Measurements from ENCODE around the gene ZNF469.
"Not testable (repeated sequence)": the region's sequence is repeated elsewhere in the genome, so short reads cannot be mapped to it uniquely, and the experiment has no call there.

Gene ZNF469

GRCh38 chr16:88359008-88359407 is 23.8 kb upstream of the ZNF469 start:
- no peak for FAIRE-seq

DNA sequence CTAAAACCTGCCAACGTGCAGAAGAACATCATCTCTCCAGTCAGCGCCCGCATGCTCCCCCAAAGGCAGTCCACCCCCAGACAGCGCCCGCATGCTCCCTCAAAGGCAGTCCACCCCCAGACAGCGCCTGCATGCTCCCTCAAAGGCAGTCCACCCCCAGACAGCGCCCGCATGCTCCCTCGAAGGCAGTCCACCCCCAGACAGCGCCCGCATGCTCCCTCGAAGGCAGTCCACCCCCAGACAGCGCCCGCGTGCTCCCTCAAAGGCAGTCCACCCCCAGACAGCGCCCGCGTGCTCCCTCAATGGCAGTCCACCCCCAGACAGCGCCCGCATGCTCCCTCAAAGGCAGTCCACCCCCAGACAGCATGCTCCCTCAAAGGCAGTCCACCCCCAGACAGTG is 22.4 kb upstream of the ZNF469 start:
- not testable (repeated sequence) for FAIRE-seq

DNA sequence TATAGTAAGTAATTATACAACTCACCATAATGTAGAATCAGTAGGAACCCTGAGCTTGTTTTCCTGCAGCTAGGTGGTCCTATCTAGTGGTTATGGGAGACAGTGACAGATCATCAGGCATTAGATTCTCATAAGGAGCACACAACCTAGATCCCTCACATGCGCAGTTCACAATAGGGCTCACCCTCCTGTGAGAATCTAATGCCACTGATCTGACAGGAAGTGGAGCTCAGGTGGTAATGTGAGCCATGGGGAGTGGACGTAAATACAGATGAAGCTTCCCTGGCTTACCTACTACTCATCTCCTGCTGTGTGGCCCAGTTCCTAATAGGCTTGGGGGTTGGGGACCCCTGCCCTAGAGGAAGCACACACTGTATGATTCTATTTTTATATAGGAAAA is 21.8 kb upstream of the ZNF469 start:
- no peak for FAIRE-seq

- no peak for FAIRE-seq
Observed at GRCh38 chr16:88361775-88362174, 21.0 kb upstream of the ZNF469 start.

GRCh38 chr16:88363239-88363891 is 19.4 kb upstream of the ZNF469 start:
- no peak for FAIRE-seq

DNA sequence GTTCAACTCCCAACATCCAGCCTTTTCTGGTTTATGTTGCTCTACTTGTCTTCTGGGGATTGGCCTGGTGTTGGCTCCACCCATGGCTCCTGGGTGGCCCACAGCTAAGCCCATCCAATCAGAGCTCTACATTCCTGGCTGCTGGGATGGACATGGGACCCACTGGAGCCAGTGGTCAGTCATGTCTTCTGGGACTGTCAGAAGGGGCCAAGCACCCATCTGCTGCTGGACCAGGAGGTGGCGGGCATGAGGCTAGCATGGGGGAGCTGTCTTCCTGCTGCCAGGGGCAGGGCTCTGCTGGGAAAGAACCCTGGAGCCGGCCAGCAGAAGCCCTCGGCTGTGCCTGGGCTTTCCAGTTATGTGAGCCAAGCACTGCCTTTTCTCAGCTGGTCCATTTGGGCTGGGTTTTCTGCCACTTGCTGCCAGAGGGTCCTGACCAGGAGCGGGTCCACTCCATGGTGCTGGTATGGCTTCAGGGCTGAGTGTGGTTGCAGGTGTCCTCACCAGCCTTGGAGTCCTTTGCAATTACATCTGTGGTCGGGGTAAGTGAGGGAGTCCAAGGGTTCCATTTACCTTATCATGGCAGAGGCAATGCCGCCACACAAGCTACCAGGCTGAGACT is 17.4 kb upstream of the ZNF469 start:
- no peak for FAIRE-seq

DNA sequence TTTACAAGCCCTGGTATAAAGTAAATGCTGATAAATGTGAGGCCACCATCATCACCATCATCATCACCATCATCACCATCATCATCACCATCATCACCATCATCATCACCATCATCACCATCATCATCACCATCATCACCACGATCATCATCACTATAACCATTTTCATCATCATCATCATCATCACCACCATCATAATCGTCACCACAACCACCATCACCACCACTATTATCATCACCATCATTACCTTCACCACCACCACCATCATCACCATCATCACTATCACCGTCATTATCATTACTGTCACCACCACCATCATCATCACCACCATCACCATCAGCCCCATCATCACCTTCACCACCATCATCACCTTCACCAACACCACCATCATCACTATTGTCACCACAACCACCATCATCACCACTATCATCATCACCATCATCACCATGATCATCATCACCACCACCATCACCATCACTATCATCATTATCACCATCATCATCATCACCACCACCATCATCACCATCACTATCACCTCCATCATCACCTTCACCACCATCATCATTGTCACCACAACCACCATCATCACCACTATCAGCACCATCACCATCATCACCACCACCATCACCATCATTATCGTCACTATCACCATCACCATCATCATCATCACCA is 16.6 kb upstream of the ZNF469 start:
- FAIRE-seq = no peak

GRCh38 chr16:88366704-88367047 is 16.1 kb upstream of the ZNF469 start:
- no peak for FAIRE-seq

DNA sequence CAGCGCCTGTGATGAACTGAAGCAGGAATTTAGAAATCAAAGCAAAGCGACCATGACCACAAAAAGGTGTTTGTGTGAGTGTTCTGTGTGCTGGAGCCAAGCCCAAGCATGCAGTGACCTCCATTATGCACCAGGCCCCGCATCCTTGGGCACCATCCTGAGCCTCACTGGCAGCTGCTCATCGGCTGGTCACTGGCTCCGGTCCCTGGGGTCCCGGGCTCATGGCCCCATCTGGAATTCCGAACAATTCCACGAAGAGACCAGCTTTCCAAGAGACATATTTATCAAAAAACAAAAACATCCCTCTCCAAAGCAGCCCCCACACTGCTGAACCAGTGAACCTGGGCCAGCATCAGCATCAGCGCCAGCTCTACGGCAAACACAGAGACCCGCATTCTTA is 15.2 kb upstream of the ZNF469 start:
- no peak for FAIRE-seq

- FAIRE-seq = no peak
Observed at GRCh38 chr16:88368036-88368435, 14.7 kb upstream of the ZNF469 start.

DNA sequence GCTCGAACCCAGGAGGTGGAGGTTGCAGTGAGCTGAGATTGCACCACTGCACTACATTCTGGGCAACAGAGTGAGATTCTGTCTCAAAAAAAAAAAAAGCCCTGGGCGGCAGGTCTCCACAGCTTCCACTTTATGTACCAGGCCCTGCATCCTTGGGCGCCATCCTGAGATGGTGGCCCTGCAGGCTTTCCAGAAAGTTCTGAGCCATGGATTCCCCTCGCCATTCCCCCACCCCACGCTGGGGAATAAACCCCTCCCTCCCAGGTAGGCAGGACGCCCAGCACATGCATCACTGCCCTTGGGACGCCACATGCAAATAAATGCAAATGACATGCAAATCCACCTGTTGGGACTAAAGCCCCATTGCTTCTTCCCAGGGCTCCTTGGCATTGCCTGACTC is 13.8 kb upstream of the ZNF469 start:
- no peak for FAIRE-seq

DNA sequence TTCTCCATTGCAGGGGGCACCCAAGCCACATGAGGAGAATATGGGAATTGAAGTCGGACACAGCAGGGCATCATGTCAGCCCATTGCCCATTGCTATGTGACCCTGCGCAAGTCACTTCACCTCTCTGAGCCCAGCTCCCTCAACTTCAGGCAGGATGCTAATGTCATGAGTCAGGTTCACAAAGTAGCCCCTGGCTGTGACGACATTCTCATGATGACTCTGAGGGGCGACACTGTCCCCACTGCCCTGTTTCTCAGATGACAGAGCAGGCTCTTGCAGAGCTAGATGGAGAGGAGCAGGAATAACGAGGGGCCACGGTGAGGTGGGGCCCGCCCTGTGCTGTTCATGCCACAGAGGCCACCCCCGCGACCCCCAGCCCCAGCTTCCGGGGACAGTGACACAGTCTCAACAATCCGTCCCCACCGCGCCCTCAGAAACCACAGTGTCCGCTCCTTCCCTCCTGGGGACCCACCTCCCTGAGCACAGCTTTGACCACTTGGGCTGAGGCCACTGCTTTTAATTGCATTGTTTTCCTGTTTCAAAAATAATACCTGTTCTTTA is 13.2 kb upstream of the ZNF469 start:
- no peak for FAIRE-seq

GRCh38 chr16:88370365-88370764 is 12.4 kb upstream of the ZNF469 start:
- FAIRE-seq = no peak

DNA sequence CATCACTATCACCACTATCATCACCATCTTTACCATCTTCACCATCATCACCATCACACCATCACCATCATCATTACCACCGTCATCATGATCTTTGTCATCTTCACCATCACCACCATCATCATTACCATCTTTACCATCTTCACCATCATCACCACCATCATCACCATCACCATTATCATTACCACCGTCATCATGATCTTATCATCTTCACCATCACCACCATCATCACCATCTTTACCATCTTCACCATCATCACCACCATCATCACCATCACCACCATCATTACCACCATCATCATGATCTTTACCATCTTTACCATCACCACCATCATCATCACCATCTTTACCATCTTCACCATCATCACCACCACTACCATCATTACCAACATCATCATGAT is 10.2 kb upstream of the ZNF469 start:
- FAIRE-seq = no peak

GRCh38 chr16:88373211-88373610 is 9.5 kb upstream of the ZNF469 start:
- FAIRE-seq = no peak

- no peak for FAIRE-seq
Observed at GRCh38 chr16:88373927-88374492, 8.7 kb upstream of the ZNF469 start.

- no peak for FAIRE-seq
Observed at GRCh38 chr16:88374736-88375135, 8.0 kb upstream of the ZNF469 start.

GRCh38 chr16:88375236-88375975 is 7.4 kb upstream of the ZNF469 start:
- no peak for FAIRE-seq

- no peak for FAIRE-seq
Observed at GRCh38 chr16:88375996-88376834, 6.5 kb upstream of the ZNF469 start.

DNA sequence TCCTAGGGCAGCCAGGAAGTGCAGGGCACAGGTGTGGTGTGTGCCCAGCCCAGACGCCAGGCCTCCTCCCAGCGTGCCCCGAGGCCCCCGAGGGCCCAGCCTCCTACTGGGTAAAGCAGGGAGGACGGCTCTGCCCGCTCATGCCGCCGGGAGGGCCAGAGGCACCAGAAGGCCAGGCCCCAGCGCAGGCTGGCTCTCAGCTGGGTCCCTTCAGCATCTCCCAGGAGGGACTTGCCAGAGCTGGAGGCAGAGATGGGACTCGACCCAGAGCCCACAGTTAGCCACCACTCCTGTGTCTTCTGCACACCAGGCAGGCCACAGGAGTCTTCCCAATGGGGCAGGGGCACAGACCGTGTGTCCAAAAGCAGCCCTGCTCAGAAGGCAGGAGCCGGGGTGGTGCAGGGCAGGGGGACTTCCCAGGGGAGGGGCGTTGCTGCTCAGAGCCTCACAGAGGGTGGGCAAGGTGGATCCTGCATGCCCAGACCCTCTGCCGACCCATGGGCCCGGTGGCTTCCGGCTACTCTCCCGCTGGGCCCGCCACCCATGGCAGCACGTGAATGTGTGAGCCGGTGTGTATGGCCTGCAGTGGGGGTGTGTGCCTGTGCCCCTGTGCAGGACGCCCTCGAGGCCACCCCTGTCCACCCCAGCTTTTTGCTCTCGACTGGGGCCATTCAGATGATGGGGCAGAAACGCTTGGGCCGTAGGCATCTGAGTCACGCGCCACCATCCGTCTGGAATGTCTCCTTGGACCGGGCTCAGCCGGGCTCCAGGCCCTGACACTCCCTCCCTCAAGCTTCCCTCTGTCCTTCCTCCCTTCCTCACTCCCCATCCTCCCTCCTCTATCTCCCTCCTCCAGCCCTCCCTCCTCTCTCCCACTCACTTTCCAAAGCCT is 5.7 kb upstream of the ZNF469 start:
- no peak for FAIRE-seq

DNA sequence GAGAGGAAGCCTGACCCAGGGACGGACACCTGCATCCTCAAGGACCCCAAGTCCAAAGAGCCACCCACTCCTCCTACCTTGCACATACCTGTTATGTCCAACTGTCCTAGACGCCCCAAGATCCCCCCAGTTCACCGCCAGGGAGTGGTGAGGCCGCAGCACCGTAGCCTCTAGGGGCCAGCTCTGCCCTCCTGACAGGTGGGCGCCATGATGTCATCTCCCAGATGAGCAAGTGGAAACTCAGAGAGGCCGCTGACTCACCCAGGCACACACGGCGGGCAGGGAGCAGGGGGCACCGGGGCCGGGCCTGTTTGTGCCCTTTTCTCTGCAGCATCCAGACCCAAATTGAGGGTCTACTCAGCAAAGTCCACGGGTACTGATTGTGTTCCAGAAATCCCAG is 4.8 kb upstream of the ZNF469 start:
- FAIRE-seq = no peak
